AG20443 (cell line): ENCODE data around the gene RBM24.
"Not testable (repeated sequence)": the region's sequence is repeated elsewhere in the genome, so short reads cannot be mapped to it uniquely, and the experiment has no call there.

Source experiments
- DNase-seq: peaks from one replicate; pipeline ENCODE4 v3.0.0; 2012; ENCODE audit warnings: low spot score, mixed read lengths

RBM24 gene

GRCh38 chr6:17291778-17292177, 10.6 kb downstream of the RBM24 start:
- DNase-seq: no peak

DNA sequence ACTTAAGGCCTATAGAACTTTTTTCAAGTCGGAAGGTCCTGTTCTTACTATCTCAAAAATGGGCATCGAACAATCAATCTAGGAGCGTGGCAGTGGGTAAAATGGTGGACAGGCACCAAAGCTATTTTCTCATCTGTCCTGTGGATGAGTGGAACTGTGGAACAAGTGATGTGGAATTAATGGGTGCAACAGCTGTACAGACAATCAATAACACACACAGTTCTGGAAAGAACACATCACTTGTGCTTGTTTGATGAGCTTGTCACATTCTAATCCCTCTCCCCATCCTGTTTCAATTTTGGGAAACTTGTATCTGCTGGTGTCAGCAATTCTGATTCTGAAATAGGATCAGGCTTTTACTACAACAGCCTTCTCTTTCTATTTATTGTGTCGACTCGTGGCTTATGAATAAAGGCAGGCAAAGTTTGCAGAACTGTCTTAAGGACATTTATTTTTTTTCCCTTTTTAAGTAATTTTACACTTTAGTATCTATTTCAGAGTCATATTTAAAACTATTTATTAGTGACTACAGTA, 11.5 kb downstream of the RBM24 start:
- no peak for DNase-seq

DNA sequence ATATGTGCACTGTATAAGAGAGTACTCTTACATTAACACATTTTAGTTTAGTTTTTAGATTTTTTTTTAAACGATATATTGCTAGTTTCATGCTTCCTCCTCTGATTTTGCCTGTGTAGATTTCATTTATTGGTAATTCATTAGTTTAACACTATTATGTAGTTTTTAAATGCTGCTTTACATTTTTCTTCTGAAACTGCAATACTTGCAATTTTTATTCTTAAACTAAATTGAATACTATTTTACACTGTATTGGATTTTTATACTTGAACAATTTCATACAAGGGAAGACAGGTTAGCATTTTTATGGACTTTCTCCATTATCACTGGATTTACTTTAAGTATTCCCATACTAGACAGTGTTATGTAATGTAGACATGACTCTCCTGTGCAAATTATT, 12.2 kb downstream of the RBM24 start:
- DNase-seq: no peak

DNA sequence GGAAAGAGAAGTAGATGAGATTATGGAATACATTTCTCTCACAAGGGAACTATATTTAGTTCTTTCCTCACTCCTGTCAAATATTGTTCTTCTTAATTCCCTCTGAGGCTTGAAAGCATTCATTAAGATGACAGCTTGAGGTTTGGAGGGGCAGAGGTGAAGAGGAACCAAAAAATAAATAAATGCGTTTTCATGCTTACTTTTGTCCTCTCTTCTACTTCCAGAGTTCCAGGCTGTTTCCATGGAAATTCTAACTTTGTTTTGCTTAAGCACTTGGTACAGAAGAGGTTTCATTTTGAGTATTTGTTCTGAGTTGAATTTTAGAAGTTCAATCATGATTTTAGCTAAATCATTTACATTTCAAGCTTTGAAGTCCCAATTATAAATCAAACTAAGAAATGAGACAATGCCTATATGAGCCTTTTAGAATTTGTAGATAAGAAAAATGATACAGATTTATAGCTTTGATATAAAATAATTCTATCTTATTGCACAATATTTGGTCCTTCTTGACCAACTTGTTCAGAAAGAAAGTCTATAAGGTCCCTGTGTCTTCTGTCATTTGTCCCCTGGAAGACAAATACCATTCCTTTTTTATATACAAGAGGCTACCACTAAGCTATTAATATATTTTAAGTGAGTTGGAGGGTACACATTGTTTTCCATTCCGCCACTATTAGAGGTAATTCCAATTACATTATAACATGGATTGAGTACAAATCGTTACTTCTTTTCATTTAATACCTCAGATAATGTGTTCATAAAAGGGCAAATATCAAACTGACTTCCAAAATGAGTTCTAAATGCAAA, 16.3 kb downstream of the RBM24 start:
- DNase-seq: no peak

DNA sequence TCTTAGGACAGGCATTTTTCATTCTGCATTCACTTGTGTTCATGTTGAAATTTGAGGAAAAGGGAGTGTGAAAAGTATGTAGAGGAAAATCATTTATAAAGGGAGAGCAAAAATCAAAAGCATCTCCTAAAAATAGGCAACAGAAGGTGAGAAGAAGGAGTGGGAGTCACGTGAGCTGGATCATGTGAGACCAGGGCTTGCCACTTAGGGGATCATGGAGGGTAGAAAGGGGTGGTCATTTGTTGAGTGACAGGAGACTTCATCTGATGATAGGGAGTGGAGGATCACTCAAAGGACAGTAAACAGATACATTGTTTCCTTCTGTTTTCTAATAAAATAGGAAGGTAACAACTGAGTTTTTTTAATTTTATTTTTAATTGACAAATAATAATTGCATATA, 17.1 kb downstream of the RBM24 start:
- DNase-seq: no peak

DNA sequence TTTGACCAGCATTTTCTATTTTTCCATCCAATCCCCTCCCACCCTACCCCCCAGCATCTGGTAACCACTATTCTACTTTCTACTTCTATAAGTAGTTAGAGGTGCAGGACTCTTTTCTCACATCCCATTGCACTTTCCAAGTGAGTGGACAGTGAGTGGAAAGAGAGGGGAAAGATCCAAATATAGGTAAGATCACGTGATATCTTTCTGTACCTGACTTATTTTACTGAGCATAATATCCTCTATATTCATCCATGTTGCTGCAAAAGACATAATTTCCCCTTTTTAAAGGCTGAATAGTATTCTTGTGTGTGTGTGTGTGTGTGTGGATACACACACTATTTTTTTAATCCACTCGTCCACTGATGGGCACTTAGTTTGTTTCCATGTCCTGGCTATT, 18.1 kb downstream of the RBM24 start:
- DNase-seq: no peak

DNA sequence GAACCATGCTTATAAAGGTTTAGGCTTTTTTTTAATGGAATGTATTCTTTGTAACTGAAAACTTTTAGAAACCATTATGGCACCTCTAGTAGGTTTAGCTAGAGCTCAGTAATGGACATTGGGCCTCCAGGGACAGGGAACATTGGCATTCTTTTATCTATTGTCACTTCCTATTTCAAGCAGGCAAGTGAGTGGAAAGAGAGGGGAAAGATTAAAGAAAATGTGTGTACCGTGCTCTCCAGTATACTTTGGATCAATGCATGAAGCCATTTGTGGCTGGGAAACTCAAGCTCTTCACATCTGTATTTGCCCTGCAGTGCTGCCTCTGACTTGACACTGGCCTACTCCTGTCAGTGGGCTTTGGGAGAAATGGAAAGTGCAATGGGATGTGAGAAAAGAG, 18.6 kb downstream of the RBM24 start:
- DNase-seq: no peak

GRCh38 chr6:17300637-17301036, 19.5 kb downstream of the RBM24 start:
- no peak for DNase-seq

- no peak for DNase-seq
These were observed 22.3 kb downstream of the RBM24 start for GRCh38 chr6:17303444-17303843.

DNA sequence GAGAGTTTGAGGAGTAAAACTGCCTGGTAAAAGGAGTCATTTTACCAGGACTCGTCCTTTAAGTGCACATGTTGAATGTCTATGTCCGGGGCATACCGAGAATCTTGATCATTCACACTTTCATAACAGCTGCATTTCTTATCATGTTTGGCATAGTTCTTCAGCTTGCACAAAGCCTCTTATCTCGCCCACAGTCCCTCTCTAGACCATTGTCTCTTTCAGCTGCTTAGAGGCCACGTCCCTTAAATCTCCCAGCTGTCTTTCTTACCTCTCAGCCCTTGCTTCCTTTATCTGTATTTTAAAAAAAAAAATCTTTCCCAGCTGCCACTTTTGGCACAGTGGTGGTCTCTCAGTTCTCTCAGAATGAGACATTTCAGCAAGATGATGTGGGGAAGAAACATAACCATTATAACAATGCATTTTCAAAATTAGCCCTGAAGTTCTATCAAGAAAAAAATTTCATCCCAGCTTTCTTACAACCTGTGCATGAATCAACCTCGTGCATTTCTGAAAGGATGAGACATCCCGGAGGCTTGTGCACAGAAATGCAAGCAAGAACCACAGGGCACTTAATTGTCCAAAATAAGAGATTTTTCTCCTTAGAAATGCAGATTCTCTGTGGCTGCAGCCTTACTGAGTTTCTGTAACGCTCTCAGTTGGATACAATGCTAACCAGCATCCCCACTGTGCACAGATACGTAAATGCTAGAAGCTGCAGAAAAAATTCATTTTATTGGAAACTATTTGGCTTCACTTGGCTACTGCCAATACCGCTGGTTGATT, 24.2 kb downstream of the RBM24 start:
- DNase-seq: peak; percentile 47

DNA sequence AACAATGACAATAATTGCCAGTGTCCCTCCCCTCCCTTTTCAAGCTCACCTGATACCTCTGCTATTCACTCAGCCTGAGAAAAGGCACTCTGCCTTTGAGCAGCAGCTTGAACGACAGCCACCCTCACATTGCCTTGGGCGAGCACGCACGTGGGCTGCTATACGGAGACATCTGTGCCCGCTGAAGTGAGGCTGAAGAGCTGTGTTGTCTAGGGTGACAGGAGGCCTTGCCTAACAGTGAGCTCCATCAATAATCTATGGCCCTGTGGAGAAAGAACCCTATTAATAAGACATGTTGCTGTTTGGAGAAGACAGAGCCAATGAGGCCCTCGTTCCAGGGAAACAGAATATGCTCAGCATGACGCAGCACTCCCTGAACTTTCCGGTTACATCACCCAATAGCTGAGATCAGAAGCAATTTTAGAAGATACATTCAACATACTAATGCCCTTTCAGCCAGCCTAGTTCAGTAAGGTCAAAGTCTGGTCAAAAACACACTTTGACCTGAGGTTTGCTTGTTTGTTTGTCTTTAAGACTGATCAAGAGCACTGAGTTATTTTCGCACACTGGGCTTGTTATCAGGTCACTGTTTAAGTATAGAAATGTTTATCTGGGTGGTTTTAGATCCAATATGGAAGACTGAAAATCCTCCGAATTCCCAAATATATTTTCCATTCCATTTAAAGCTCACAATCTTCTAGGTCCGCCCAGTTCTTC, 30.6 kb downstream of the RBM24 start:
- DNase-seq: peak; percentile 49

DNA sequence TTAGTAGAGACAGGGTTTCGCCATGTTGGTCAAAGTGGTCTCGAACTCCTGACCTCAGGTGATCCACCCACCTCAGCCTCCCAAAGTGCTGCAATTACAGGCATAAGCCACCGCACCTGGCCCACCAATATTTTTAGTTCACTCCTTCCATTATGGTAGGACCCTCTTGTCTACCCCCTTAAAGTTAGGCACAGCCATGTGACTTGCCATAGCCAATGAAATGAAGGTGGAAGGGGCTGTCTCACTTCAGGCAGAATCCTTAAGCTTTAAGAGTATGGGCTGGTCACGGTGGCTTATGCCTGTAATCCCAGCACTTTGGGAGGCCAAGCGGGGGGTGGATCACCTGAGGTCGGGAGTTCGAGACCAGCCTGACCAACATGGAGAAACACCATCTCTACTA, 32.1 kb downstream of the RBM24 start:
- not testable (repeated sequence) for DNase-seq

- no peak for DNase-seq
These were observed 32.8 kb downstream of the RBM24 start for GRCh38 chr6:17313971-17314370.

DNA sequence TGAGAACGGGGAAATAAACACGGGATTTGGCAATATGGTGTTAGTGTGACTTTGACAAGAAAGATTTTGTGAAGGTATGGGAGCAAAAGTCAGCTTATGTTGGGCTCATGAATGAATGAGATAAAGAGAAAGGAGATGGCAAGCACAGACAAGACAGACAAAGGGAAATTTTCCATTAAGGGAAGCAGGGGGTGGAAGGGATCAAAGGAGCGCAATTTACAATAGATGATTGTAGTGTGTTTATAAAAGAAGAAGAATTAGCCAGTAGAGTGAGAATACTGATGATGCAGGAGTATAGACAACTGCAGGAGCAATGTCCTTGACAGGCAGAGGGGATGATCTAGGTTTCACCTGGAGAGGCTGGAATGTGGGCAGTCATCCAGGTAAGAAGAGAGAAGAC, 34.1 kb downstream of the RBM24 start:
- no peak for DNase-seq

DNA sequence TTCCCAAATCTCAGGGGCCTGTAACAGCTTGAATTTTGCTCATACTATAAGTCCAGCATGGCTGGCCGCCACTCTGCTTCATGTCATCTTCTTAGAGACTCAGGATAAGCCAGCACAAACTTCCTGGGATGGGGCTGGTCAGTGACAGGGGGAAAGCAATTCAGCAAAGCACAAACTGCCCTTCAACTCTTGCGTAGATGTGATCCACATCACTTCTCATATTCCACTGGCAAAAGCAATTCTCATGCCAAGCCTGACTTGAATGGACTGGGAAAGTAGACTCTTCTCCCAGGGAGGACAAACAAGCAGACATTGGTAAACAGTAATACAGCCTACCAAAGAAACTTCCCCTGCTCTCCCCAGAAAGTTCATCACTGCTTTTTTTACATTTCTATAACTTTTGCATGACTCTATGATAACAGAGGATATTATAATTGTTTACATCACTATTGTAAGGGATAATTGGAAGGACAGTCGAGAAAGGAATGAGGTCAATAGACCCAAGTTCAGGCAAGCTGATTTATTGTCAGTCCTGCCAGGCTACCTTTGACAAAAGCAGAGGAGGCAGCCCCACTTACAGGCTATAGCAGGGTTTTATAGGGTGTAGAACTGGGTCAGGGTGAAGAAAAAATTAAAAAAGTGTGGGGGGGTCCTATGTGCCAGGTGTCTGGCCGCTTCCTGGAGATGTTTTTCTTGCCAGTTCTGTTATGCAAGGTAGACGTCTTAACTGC, 37.4 kb downstream of the RBM24 start:
- no peak for DNase-seq

DNA sequence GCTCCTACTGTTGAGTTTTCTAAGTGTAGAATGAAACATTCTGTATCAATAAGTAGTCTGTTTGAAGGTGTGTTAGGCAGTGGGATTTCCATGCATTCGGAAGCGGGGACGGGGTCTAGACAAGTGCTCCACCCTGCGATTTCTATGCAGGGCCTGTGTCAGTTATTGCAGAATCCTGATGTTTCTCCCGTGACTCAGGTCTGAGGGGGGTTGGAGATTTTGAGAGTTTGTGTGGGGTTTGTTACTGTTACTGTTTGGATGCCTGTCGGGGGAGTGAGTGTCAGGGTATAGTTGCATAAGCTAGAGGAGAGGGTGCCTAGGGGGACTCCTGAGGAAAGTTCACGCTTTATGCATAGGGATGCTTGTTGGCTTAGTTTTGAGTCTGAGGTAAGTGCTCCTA, 39.1 kb downstream of the RBM24 start:
- DNase-seq: not testable (repeated sequence)

GRCh38 chr6:17331238-17331637, 50.1 kb downstream of the RBM24 start:
- DNase-seq: no peak

DNA sequence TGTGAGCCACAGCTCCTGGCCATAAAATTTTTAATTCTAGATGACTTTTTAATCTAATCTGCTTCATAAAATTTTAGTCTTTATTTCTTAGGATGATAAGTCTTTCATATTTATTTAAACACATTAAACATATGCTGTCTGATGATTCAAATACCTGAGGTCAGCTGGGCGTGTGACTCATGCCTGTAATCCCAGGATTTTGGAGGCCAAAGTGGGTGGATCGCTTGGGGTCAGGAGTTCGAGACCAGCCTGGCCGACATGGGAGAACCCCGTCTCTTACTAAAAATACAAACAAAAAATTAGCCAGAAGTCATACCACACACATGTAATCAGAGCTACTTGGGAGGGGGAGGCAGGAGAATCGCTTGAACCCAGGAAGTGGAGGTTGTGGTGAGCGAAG, 53.1 kb downstream of the RBM24 start:
- DNase-seq: peak; percentile 18

GRCh38 chr6:17336425-17336824, 55.3 kb downstream of the RBM24 start:
- no peak for DNase-seq

DNA sequence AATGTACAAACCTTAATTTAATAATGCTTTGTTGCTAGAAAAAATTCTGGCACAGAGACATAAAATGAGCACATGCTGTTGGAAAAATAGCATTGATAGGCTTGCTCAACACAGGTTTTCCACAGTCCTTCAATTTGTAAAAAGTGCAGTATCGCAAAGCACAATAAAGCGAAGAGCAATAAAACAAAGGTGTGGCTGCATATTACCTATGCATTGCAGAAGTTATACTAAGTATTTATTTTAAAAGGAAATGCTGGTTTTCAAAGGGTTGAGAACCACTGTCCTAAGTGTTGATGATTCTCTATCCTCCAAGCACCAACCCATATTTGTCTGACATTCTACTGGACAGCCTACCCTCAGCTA, 58.1 kb downstream of the RBM24 start:
- no peak for DNase-seq

- no peak for DNase-seq
These were observed 60.1 kb downstream of the RBM24 start for GRCh38 chr6:17341117-17341805.
